K562 (cell line): ENCODE results near the gene CLDN15. TPM values are rescaled to one million over a fixed set of nuclear protein-coding genes. Genes with fewer than 3 reads are reported as not detected.

Experiments used
- ADNP ChIP-seq: fragments of 200-800 bp; sonication (Bioruptor generic); IDR thresholded peaks from 2 replicates; pipeline ENCODE4 v1.6.1; 2016; ENCODE audit warnings: missing genetic modification characterization, missing compliant biosample characterization
- ATF6 ChIP-seq: sonication (generic); formaldehyde crosslinking; IDR thresholded peaks from 2 replicates; pipeline ENCODE4 v1.4.0; 2020; ENCODE audit warnings: mild to moderate bottlenecking, missing genetic modification reagents
- GATAD2A ChIP-seq: fragments of 450-650 bp; IDR thresholded peaks from 2 replicates; pipeline ENCODE4 v1.6.1; 2017
- HMGXB4 ChIP-seq: sonication (generic); formaldehyde crosslinking; IDR thresholded peaks from 2 replicates; pipeline ENCODE4 v1.8.1; 2023; ENCODE audit warnings: mild to moderate bottlenecking, missing genetic modification reagents
- HNRNPLL ChIP-seq: fragments of 200-400 bp; formaldehyde crosslinking; IDR thresholded peaks from 2 replicates; pipeline ENCODE4 v1.6.1; 2017; ENCODE audit warnings: low read length, low read depth, mild to moderate bottlenecking; ENCODE audit not compliant: poor library complexity, severe bottlenecking
- MAZ ChIP-seq, 2 experiments: fragments of 450-650 bp in 1 of 2; sonication (generic) in 1 of 2; formaldehyde crosslinking; IDR thresholded peaks in 1 of 2; conservative IDR thresholded peaks in 1 of 2; 2 replicates each; pipeline versions ENCODE4 v1.4.0 to v1.5.0; 2020; ENCODE audit warnings: mild to moderate bottlenecking in 1 of 2, missing genetic modification reagents in 1 of 2
- PHB ChIP-seq: fragments of 250-450 bp; sonication (Bioruptor Pico); IDR thresholded peaks from 2 replicates; pipeline ENCODE4 v1.5.0; 2021
- PURB ChIP-seq: sonication (generic); formaldehyde crosslinking; IDR thresholded peaks from 2 replicates; pipeline ENCODE4 v1.9.0; 2021; ENCODE audit warnings: low read depth, mild to moderate bottlenecking, missing genetic modification reagents
- RBBP5 ChIP-seq: fragments of 200-600 bp; sonication (generic); IDR thresholded peaks from 2 replicates; pipeline ENCODE4 v1.6.1; 2012; ENCODE audit warnings: borderline replicate concordance, mild to moderate bottlenecking, low read length, control low read depth, inconsistent platforms; ENCODE audit not compliant: insufficient read depth, poor library complexity, severe bottlenecking
- SETDB1 ChIP-seq: IDR thresholded peaks from one replicate; pipeline ENCODE4 v1.6.1; 2012; ENCODE audit warnings: low read length, control low read depth, inconsistent platforms
- SIRT6 ChIP-seq: IDR thresholded peaks from one replicate; pipeline ENCODE4 v1.6.1; 2012; ENCODE audit warnings: low read depth, mild to moderate bottlenecking, control low read depth, inconsistent platforms, low read length, moderate library complexity
- SRSF3 ChIP-seq: fragments of 200-400 bp; formaldehyde crosslinking; IDR thresholded peaks from 2 replicates; pipeline ENCODE4 v1.6.1; 2016; ENCODE audit warnings: mild to moderate bottlenecking, low read length, moderate library complexity; ENCODE audit not compliant: insufficient read depth
- TCF3 ChIP-seq: sonication (generic); formaldehyde crosslinking; IDR thresholded peaks from 2 replicates; pipeline ENCODE4 v1.4.0; 2020; ENCODE audit warnings: mild to moderate bottlenecking, missing genetic modification reagents
- TEAD1 ChIP-seq, 2 experiments: fragments of 450-650 bp in 1 of 2; sonication (generic) in 1 of 2; formaldehyde crosslinking; IDR thresholded peaks; 2 replicates each; pipeline versions ENCODE4 v1.4.0 to v1.8.0; 2020 to 2022; ENCODE audit warnings: mild to moderate bottlenecking in 2 of 2, missing genetic modification reagents in 1 of 2
- THAP12 ChIP-seq: fragments of 250-450 bp; sonication (Bioruptor Pico); IDR thresholded peaks from 2 replicates; pipeline ENCODE4 v1.9.0; 2021; ENCODE audit warnings: mild to moderate bottlenecking, inconsistent platforms
- ZC3H8 ChIP-seq: fragments of 450-650 bp; IDR thresholded peaks from 2 replicates; pipeline ENCODE4 v1.6.1; 2017
- ZNF212 ChIP-seq: fragments of 450-650 bp; formaldehyde crosslinking; IDR thresholded peaks from 2 replicates; pipeline ENCODE4 v1.4.0; 2020; ENCODE audit warnings: mild to moderate bottlenecking
- ZNF24 ChIP-seq: fragments of 450-650 bp; IDR thresholded peaks from 2 replicates; pipeline ENCODE4 v1.6.1; 2016
- ZNF512 ChIP-seq: IDR thresholded peaks from 2 replicates; pipeline ENCODE4 v1.6.1; 2016; ENCODE audit warnings: missing genetic modification characterization, missing compliant biosample characterization
- polyA plus RNA-seq, 8 experiments: library from polyadenylated mRNA; depleted of rRNA in 4 of 8; stranded (reverse) in 5 of 8; unstranded in 3 of 8; fragments of >200 nt; fragmentation: Nextera tagmentation in 2 of 8; fragmentation: Illumina TruSeq in 1 of 8; extraction: Ambion mirVana in 2 of 8; extraction: Trizol in 1 of 8; gene quantifications; 2 replicates each; pipeline versions ENCODE4 v1.2.1 to v1.2.3, GENCODE V29; 2011 to 2014; ENCODE audit warnings: inconsistent platforms in 1 of 8, missing spikeins in 1 of 8
- total RNA-seq, 7 experiments: library from RNA; depleted of rRNA in 6 of 7; stranded (reverse); fragments of >200 nt in 6 of 7; fragmentation: Illumina TruSeq in 2 of 7; extraction: Trizol in 2 of 7; gene quantifications; 2 replicates each; pipeline versions ENCODE4 v1.2.1 to v1.2.3, GENCODE V29; 2011 to 2021; ENCODE audit warnings: low replicate concordance in 1 of 7

The CLDN15 gene
- total and polyA plus RNA-seq, 9 of the 15 experiments (the other 6 are each of a cell fraction or from before 2014, with no cell fraction given): 0.32 to 14.5 (median 7.4) TPM

- TF ChIP-seq HMGXB4 (CRISPR knock-in tag) (no peak), PHB (CRISPR knock-in tag) (no peak), ZNF512 (tag) (no peak), MAZ (CRISPR knock-in tag; conservative IDR thresholded peaks at IDR 0.05 in 1 of 2, IDR thresholded peaks at IDR 0.05 in 1 of 2) (no peak), TCF3 (CRISPR knock-in tag) (no peak), ZC3H8 (no peak), THAP12 (CRISPR knock-in tag) (no peak), RBBP5 (no peak), ADNP (tag) (no peak), GATAD2A (no peak), HNRNPLL (no peak), TEAD1 (CRISPR knock-in tag; IDR thresholded peaks at IDR 0.05) (0 out of 4 replicates have a peak, but pooled peaks of 1 of the 2 experiments have one; percentile 18), ZNF24 (no peak), PURB (CRISPR knock-in tag) (no peak), ZNF212 (no peak), SRSF3 (no peak), SETDB1 (no peak), SIRT6 (no peak), ATF6 (CRISPR knock-in tag) (no peak)
These were observed 19.1 kb downstream of the CLDN15 start (continued) for GRCh38 chr7:101218236-101219125.
